Stimulated activated naive CD4-positive, alpha-beta T cell (primary cell): Measurements from ENCODE around the gene IGSF1.
"Not testable (repeated sequence)": the region's sequence is repeated elsewhere in the genome, so short reads cannot be mapped to it uniquely, and the experiment has no call there.

ENCODE experiments used
- DNase-seq, 6 experiments: peaks; one replicate each; lab custom pipeline; 2025; lab: John Stamatoyannopoulos, UW

The IGSF1 gene

GRCh38 chrX:131271826-131272225 is 17.3 kb downstream of the IGSF1 start:
- no peak for DNase-seq

DNA sequence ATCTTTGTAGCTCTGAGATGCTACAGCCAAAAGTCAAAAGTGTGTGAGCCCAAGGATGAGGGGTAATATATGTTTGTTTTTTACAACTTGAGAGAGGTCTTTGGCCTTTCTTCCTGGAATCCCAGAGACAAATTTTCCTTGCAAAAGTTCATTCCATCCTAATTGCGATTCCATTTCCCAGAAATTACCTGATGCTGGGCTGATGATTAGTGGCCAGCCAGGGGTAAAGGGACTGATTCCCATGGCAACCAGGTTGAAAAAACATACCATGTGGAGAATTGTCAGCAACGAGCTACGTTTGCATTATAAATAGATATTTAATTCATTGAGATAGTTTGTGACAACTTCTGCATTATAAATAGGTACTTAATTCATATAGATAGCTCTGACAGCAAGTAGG is 17.8 kb downstream of the IGSF1 start:
- DNase-seq: no peak

DNA sequence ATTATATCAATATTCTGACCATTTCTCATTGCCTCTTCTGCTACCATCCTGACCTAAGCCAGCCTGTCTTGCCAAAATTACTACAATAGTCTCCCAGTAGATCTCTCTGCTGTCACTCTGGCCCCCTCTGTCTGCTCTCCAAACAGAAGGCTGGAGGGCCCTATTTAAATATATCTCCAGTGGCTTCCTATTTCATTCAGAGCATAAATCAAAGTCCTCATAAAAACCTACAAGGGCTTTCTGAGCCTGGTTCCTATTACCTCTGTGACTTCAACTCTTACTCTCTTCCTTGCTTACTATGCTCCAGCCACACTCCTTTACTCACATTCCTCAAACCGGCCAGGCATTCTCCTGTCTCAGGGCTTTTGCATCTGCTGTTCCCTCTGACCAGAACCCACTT is 19.0 kb downstream of the IGSF1 start:
- DNase-seq: no peak

GRCh38 chrX:131264665-131265064 is 24.4 kb downstream of the IGSF1 start:
- no peak for DNase-seq

DNA sequence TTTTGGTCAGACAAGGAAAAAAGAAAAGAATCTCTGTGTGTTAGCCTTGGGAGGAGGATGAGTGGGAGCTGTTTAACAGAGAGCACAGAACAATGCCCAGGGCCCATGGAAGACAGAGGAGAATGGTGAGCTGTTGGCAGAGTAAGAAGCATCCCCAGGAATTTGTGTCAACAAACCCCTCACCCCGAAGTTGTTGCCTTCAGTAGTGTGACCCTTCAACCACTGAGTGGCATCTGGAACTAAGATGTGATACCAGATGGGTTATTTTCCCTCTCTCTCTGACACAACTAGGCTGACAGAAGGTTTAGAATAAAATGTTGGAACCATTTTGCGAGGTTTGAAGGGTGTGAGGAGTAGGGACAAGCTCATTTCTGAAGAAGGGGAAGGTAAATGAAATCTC is 25.1 kb downstream of the IGSF1 start:
- DNase-seq: no peak

DNA sequence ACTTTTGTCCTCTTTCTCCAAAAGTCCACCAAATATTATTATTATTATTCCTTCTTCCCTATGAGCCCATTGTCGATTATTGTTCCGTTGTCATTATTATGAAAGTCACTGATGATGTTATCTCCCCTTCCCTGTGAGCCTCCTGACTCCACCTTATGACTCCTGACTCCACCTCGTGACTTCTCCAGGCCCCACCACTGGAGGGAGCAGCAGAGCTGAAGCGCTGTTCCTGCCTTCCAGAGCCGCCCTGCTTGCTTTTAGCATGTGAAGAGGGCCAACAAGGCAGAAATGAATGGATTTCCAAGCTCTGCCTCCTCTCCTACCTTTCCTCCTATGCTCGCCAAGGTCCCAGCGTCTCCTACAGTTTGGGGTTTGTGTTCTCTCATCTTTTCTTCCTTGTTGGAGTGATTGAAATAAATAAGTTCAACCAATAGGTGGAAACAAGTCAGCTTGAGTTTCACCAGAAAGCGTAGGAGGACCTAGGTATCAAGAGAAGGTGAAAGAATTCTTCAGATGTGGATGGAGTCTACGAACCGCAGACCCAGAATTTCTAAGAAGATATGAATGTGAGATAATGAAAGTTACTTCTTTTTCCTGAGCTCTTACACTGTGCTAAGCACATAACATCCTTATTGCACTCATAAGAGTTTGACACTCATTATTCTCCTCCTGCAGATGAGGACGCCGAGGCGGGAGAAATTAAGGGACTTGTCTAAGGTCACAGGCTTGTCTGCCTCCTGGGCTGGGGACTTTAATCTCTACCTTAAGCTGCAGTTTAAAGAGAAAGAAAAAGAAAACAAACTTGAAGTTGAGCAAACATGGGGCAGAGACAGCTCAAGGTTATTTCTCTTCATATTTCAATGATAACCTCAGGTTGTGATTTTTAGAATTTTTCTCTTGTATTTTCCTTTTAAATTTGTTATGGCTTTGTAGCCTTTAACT is 26.1 kb downstream of the IGSF1 start:
- peak in 1 of 6 experiments; percentile 4 for DNase-seq

DNA sequence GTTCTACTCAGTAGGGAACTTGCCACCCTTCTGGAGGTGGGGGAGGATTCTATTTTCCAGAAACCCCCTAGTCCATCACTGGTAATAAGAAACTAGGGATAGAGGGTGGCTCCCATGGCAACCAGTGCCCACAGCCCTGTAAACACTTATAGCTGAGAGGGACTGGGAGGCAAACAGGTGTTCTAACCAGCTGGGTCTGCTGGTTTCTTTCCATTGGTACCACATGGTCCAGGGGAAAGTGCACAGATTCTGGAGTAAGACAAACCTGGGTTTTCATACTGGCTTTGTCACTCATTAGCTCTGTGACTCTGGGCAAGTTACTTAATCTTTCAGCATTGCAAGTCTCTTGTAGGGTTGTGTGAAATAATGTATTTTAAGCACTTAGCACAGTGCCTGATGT is 26.9 kb downstream of the IGSF1 start:
- DNase-seq: peak in 1 of 6 experiments; percentile 0

GRCh38 chrX:131257367-131257766 is 31.7 kb downstream of the IGSF1 start:
- DNase-seq: no peak

DNA sequence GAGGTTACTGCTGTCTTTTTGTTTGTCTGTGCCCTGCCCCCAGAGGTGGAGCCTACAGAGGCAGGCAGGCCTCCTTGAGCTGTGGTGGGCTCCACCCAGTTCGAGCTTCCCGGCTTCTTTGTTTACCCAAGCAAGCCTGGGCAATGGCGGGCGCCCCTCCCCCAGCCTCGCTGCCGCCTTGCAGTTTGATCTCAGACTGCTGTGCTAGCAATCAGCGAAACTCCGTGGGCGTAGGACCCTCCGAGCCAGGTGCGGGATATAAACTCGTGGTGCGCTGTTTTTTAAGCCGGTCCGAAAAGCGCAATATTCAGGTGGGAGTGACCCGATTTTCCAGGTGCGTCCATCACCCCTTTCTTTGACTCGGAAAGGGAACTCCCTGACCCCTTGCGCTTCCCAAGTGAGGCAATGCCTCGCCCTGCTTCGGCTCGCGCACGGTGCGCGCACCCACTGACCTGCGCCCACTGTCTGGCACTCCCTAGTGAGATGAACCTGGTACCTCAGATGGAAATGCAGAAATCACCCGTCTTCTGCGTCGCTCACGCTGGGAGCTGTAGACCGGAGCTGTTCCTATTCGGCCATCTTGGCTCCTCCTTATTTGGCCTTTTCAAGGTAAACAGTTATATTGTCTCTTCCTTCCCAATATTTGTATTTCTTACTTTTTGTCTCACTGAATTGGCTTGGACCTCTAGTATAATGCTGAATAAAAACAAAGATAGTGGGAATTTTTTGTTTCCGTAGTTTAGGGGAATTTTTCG is 37.9 kb downstream of the IGSF1 start:
- not testable (repeated sequence) for DNase-seq

DNA sequence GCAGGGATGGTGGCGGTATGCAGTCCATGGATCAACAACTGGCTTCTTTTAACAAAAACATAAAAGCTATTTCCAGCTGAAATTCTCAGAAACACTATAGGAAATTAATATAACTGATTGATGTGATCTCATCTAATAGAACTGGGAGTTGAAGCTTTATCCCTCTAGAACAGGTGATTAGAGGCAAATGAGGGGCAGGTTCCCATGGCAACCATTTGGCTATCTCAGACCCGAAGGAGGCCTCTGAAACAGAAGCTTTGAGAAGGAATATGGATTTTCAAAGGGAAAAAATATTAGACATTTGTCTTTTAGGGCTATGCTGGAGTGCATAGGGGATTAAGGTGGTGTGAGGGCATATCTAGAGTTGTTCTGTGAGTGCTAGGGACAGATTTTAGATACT is 50.0 kb downstream of the IGSF1 start:
- no peak for DNase-seq

- DNase-seq: no peak
These were observed 51.7 kb downstream of the IGSF1 start for GRCh38 chrX:131237363-131237762.

- DNase-seq: no peak
These were observed 53.1 kb downstream of the IGSF1 start for GRCh38 chrX:131235768-131236545.

DNA sequence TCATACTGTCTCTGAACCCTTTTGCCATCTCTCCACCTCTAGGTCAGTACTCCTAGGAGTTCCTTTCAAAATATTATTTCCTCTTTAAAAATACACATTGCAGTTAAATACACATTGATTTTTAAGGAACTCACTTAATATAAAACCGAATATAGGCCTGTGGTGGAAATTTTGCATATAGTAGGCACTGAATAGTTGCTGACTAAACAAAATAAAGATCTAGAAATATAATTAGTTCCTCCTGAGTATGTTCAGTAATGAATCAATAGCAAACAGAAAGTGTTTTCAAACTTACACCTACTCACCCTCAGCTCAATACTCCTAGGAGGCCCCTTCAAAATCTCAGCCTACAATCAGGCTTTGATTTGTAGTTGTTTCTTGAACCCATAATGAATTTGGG is 61.5 kb downstream of the IGSF1 start:
- DNase-seq: no peak

DNA sequence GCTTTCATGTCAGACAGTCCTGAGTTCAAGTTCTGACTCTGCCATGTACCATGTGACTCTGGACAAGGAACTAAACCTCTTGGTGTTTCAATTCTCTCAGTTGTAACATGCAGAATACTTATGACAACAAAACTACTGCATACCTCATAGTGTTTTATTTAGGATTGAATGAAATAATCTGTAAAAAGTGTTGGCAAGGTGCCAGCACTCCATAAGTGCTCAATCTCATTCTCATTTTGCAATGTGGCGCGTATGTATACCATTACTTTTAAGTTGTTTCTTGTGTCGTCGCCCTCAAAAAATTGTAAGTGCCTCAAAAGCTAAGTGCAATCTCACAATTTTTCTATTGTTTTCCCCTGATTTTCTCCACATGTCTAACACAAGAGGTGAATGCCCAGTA is 62.5 kb downstream of the IGSF1 start:
- no peak for DNase-seq

DNA sequence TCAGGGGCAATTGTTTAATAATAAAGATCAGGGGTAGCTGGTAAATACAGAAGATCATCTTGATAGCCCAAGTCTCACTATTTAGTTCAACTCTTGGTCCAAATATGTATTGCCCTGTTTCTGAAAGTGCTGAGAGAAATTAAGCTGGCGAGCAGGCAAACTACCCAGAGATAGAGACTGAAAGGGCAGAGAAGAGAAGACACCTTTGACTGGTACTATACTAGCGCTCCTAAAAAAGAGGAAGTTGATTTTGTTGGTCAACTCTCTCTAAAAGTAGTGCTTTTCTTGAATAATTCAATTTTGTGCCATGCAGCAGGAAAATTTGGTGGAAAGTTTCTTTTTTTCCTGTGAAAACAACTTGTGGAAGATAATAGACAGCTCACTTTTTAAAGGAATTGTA is 64.0 kb downstream of the IGSF1 start:
- no peak for DNase-seq
